ENCODE measurements around the gene CACNB1. TPM values are rescaled to one million over a fixed set of nuclear protein-coding genes. Genes with fewer than 3 reads are reported as not detected.
A peak's percentile ranks its signal among the peaks of the same experiment; 100 is the strongest.

Gene CACNB1
- total RNA-seq, 6 donors from 2014 or later = 28.8 to 149 (median 34.0) TPM

DNA sequence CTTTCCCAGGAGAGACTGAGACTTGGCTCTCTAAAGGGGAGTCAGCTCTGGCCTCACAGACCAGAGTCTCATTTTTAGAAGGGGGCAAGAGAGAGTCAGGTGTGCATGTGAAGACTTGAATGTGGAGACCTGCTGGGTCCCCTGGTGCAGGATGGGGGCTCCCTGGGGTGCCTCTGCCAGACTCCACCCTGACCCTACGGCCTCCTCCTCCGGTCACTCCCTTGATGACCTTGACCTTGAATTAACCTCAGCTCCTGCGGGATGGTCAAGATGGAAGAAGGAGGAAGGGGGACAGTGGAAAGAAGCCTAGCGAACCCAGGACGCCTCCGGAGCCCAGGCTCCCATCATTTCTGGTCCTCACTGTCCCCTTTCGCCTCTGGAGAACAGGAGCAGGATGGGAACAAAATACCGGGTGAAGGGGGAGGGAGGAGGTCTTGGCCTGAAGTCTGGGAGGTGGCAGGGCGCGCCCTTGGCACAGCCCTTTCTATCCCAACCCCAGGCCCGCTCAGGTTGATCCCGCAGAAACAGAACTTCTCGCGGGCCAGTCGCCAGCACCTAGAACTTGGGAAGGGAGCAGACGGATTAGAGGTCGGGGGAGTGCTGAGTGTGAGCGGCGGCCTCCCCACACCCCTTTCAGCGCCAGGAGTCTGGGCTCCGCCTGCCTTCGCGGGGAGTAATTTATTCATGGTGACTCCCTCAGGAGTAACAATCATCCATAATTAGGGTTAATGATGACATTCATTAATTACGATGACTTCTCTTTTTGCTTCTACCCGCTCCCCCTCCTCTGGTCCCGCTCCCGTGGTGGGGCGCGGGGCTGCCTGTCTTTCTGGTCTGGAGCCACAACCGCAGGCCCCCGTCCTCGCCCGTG is 26.7 kb upstream of the CACNB1 start:
- H3K27ac ChIP-seq = no peak overlapping the region
- WGBS, 2 donors = 43 to 47% methylated on average over 26 to 33 of the region's 33 CpGs
- peak overlapping the region in 1 of 4 donors; percentile 49 for H3K4me3 ChIP-seq
- peaks cover 0 to 30% (median 17%) of the 10 kb centered on the region in 4 donors for H3K27me3 ChIP-seq
- peaks cover 19 to 24% (median 23%) of the 10 kb centered on the region in 4 donors for H3K4me1 ChIP-seq
- TF ChIP-seq EP300 (IDR thresholded peaks at IDR 0.05) = no peak
- no peak for TF ChIP-seq POLR2AphosphoS5 (IDR thresholded peaks at IDR 0.05)
- TF ChIP-seq, protein P1, sequence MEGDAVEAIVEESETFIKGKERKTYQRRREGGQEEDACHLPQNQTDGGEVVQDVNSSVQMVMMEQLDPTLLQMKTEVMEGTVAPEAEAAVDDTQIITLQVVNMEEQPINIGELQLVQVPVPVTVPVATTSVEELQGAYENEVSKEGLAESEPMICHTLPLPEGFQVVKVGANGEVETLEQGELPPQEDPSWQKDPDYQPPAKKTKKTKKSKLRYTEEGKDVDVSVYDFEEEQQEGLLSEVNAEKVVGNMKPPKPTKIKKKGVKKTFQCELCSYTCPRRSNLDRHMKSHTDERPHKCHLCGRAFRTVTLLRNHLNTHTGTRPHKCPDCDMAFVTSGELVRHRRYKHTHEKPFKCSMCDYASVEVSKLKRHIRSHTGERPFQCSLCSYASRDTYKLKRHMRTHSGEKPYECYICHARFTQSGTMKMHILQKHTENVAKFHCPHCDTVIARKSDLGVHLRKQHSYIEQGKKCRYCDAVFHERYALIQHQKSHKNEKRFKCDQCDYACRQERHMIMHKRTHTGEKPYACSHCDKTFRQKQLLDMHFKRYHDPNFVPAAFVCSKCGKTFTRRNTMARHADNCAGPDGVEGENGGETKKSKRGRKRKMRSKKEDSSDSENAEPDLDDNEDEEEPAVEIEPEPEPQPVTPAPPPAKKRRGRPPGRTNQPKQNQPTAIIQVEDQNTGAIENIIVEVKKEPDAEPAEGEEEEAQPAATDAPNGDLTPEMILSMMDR (IDR thresholded peaks at IDR 0.05) = no peak
- TF ChIP-seq POLR2A (IDR thresholded peaks at IDR 0.05) = no peak
- ATAC-seq (ENCODE audit: low FRiP score in 2 of 2) = no peak
- no peak for DNase-seq
- no peaks in the 10 kb centered on the region for H3K36me3 ChIP-seq
- H3K9me3 ChIP-seq = no peaks in the 10 kb centered on the region

DNA sequence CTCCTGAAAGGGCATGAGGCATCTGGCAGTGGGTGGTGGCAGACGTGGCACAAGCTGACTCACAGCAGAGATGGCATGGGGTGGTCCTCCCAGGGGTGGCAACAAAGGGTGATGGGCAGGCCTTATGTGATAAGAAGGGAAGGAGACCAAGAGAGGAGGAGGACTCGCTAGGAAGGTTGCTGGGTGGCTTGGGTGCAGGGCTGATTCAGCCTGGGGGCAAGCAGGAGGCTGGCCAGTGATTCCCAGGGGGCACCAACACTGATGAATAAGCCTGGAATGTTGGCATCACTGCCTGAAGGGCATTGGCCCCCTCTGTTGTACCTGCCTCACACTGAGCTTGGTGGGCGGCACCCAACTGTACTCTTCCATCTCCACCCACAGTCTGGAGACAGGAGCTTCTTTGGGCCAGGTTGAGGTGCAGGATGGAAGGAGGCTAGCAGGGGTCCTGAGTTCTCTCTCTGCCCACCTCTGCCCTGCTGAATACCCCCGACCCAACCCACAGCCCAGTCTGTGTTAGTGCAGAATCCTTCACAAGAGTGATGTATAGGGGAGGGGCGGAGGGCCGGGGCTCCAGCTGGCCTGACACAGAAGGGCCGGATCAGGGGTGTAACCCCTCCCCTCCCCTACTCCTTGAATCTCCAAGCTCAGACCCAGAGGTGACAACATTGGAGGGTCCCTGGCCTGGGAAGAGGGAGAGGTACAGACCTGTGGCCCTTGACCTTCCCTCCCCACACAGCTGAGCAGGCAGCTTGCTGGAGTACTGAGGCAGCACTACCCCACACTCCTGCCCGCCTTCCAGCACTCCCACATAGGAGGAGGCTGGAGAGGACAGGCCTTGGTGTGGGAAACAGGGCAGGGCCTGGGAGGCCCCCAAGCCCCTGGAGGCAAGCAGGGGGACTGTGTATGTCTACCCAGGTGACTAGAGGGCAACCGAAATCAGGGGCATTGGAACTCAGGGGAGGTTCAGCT is 25.7 kb upstream of the CACNB1 start:
- Histone ChIP-seq H3K4me3 (no peak overlapping the region), H3K27ac (no peak overlapping the region), H3K4me1 (peaks cover 19 to 24% (median 23%) of the 10 kb centered on the region in 4 donors), H3K36me3 (no peaks in the 10 kb centered on the region), H3K9me3 (no peaks in the 10 kb centered on the region), H3K27me3 (peaks cover 0 to 30% (median 17%) of the 10 kb centered on the region in 4 donors)
- ATAC-seq (ENCODE audit: low FRiP score in 2 of 2) = no peak
- TF ChIP-seq POLR2AphosphoS5 (IDR thresholded peaks at IDR 0.05) = no peak
- no peak for TF ChIP-seq EP300 (IDR thresholded peaks at IDR 0.05)
- TF ChIP-seq, protein P1 (IDR thresholded peaks at IDR 0.05) = no peak
- no peak for TF ChIP-seq POLR2A (IDR thresholded peaks at IDR 0.05)
- no peak for DNase-seq
- WGBS, 2 donors = 73 to 80% methylated on average over 5 to 9 of the region's 9 CpGs

- Histone ChIP-seq H3K4me1 (peaks cover 19 to 24% (median 23%) of the 10 kb centered on the region in 4 donors), H3K27ac (no peak overlapping the region), H3K27me3 (peaks cover 0 to 28% (median 17%) of the 10 kb centered on the region in 4 donors), H3K9me3 (no peaks in the 10 kb centered on the region), H3K36me3 (no peaks in the 10 kb centered on the region), H3K4me3 (no peak overlapping the region)
- DNase-seq (no peak), ATAC-seq (ENCODE audit: low FRiP score in 2 of 2) (no peak)
- WGBS, 2 donors = 64 to 100% methylated on average over 1 to 7 of the region's 7 CpGs
- TF ChIP-seq POLR2A (IDR thresholded peaks at IDR 0.05) (no peak), EP300 (IDR thresholded peaks at IDR 0.05) (no peak), POLR2AphosphoS5 (IDR thresholded peaks at IDR 0.05) (no peak)
- TF ChIP-seq, protein P1 (IDR thresholded peaks at IDR 0.05) = no peak
Observed at GRCh38 chr17:39222151-39222550, 24.7 kb upstream of the CACNB1 start.

- DNase-seq = no peak
- H3K4me1 ChIP-seq = peaks cover 19 to 24% (median 23%) of the 10 kb centered on the region in 4 donors
- H3K36me3 ChIP-seq = no peaks in the 10 kb centered on the region
- H3K27ac ChIP-seq = no peak overlapping the region
- peaks cover 0 to 25% (median 17%) of the 10 kb centered on the region in 4 donors for H3K27me3 ChIP-seq
- H3K4me3 ChIP-seq = no peak overlapping the region
- no peak for ATAC-seq (ENCODE audit: low FRiP score in 2 of 2)
- no peaks in the 10 kb centered on the region for H3K9me3 ChIP-seq
- 86 to 95% methylated on average over 2 to 6 of the region's 6 CpGs for WGBS, 2 donors
- TF ChIP-seq POLR2AphosphoS5 (IDR thresholded peaks at IDR 0.05) = no peak
- TF ChIP-seq, protein P1 (IDR thresholded peaks at IDR 0.05) = no peak
- no peak for TF ChIP-seq POLR2A (IDR thresholded peaks at IDR 0.05)
- TF ChIP-seq EP300 (IDR thresholded peaks at IDR 0.05) = no peak
Observed at GRCh38 chr17:39221572-39221971, 24.1 kb upstream of the CACNB1 start.
